ENCODE measurements around the gene CCDC149. TPM values are rescaled to one million over a fixed set of nuclear protein-coding genes. Genes with fewer than 3 reads are reported as not detected.

The CCDC149 gene
- total and polyA plus RNA-seq, 2 of the 4 experiments (the other 2 are of a cell fraction): 6.7 to 7.0 TPM

- Histone ChIP-seq H2BK20ac (ENCODE audit: low read depth, low read length) (no peak overlapping the region), H3K9me1 (ENCODE audit: insufficient read depth, low read length) (no peaks in the 10 kb centered on the region), H4K20me1 (ENCODE audit: insufficient read depth, low read length) (no peaks in the 10 kb centered on the region), H3K27me3 (ENCODE audit: control insufficient read depth, insufficient read depth, low read length) (peaks cover 7% of the 10 kb centered on the region), H2AK5ac (ENCODE audit: low read depth, low read length) (no peak overlapping the region), H3K56ac (ENCODE audit: extremely low read depth, insufficient read depth, low read length) (no peak overlapping the region), H4K8ac (ENCODE audit: low read depth in 2 of 2, low read length in 2 of 2) (no peak overlapping the region), H3K4me1 (ENCODE audit: control insufficient read depth, insufficient read depth, low read length) (no peaks in the 10 kb centered on the region), H3K4me2 (ENCODE audit: low read depth, low read length) (no peak overlapping the region), H3K9ac (ENCODE audit: low read depth, low read length) (no peak overlapping the region), H2BK120ac (ENCODE audit: low read depth, low read length) (no peak overlapping the region), H3K4ac (ENCODE audit: low read depth, low read length) (no peak overlapping the region), H3K14ac (replicated peaks; ENCODE audit: low read depth, low read length) (no peak overlapping the region), H3K18ac (ENCODE audit: low read depth, low read length) (no peak overlapping the region), H2BK15ac (ENCODE audit: low read depth, low read length) (no peak overlapping the region), H2BK5ac (ENCODE audit: low read depth, low read length, poor library complexity, severe bottlenecking) (no peak overlapping the region), H3K4me3 (ENCODE audit: insufficient read depth, low read depth, low read length) (no peak overlapping the region), H2AK9ac (replicated peaks; ENCODE audit: low read depth, low read length, poor library complexity) (no peak overlapping the region), H2AFZ (replicated peaks; ENCODE audit: low read length, poor library complexity) (no peak overlapping the region), H4K5ac (ENCODE audit: low read depth, low read length) (no peak overlapping the region), H3K23ac (ENCODE audit: low read depth, low read length) (no peak overlapping the region), H3K9me3 (ENCODE audit: control insufficient read depth, insufficient read depth, low read length) (no peaks in the 10 kb centered on the region; the same call in 1 of the 2 replicates), H3K79me1 (ENCODE audit: low read depth in 1 of 2, low read length in 2 of 2) (no peaks in the 10 kb centered on the region), H4K91ac (ENCODE audit: insufficient read depth, low read depth, low read length) (no peak overlapping the region), H3K27ac (ENCODE audit: insufficient read depth, low read length) (no peak overlapping the region), H3K36me3 (ENCODE audit: control insufficient read depth, insufficient read depth, low read length) (no peaks in the 10 kb centered on the region)
- no TSS peak for BruUV-seq (replicated peaks)
- CTCF ChIA-PET: interaction anchor here (1.2 kb wide), 1 partner anchor 24 kb away, joined by 3 read pairs; no protein-coding TSS in a partner anchor
- TF ChIP-seq CEBPB (IDR thresholded peaks at IDR 0.05; ENCODE audit: low read depth, low read length) (no peak), RFX5 (IDR thresholded peaks at IDR 0.05; ENCODE audit: low read depth, low read length) (no peak), MXI1 (IDR thresholded peaks at IDR 0.05; ENCODE audit: borderline replicate concordance, low read depth, low read length) (no peak), MAFK (IDR thresholded peaks at IDR 0.05; ENCODE audit: low read depth, low read length) (no peak), USF2 (IDR thresholded peaks at IDR 0.05; ENCODE audit: low read depth, low read length) (no peak), FOS (IDR thresholded peaks at IDR 0.05; ENCODE audit: low read depth, low read length) (no peak), POLR2A (IDR thresholded peaks at IDR 0.05; ENCODE audit: low read depth, low read length) (no peak), BHLHE40 (IDR thresholded peaks at IDR 0.05; ENCODE audit: low read depth, low read length) (no peak), RCOR1 (IDR thresholded peaks at IDR 0.05; ENCODE audit: insufficient replicate concordance, low read length) (no peak), CTCF (conservative IDR thresholded peaks at IDR 0.05; ENCODE audit: low read depth, low read length) (no peak), RAD21 (IDR thresholded peaks at IDR 0.05; ENCODE audit: low read length) (no peak), CHD1 (IDR thresholded peaks at IDR 0.05; ENCODE audit: low read depth, low read length) (no peak), MAZ (IDR thresholded peaks at IDR 0.05; ENCODE audit: borderline replicate concordance, low read depth, low read length) (no peak), NFE2L2 (IDR thresholded peaks at IDR 0.05; ENCODE audit: low read depth, low read length) (no peak), SMC3 (IDR thresholded peaks at IDR 0.05; ENCODE audit: low read depth, low read length) (no peak), ELK1 (IDR thresholded peaks at IDR 0.05; ENCODE audit: borderline replicate concordance, low read depth, low read length) (no peak)
- dilution Hi-C loops (cut with HindIII; ENCODE audit: low sequenced_read_pairs, unreplicated experiment) (no loop called here), intact Hi-C loops (cut with micrococcal nuclease) (no loop called here), in situ Hi-C loops (cut with MboI; ENCODE audit: low sequenced_read_pairs) (no loop called here)
- DNase-seq (no peak), ATAC-seq (ENCODE audit: low read depth) (no peak)
- POLR2A ChIA-PET (ENCODE audit: unreplicated experiment): no interaction called here
- WGBS, 2 experiments (ENCODE audit: extremely low coverage in 2 of 2, insufficient read length in 1 of 2): no CpG with 5 or more reads among the region's 2 CpGs
Observed at GRCh38 chr4:24956091-24956490, 43.2 kb upstream of the CCDC149 start.

Measured in IMR-90 (cell line).